ENCODE measurements around the gene GALNT5.

GALNT5 gene

GRCh38 chr2:157296958-157297357, 39.5 kb downstream of the GALNT5 start:
- no peak for DNase-seq

DNA sequence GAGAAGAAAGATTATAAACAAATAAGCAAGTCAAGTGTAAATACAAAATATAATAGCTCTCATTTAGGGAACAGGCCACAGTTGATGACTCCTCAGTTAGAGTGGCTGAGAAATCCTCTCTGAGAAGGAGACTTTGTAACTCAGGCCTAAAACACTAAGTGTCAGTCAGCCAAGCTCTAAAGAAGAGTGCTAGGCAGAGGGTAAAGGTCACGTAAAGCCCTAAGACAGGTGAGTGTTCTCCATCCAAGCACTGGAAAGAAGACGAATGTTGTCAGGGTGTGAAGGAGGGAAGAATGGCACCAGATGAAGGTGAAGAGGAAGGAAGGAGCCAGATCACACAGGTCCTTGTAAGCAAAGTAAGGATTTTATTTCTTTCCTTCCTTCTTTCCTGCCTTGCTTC, 43.8 kb downstream of the GALNT5 start:
- DNase-seq = no peak

GRCh38 chr2:157302492-157303099, 45.1 kb downstream of the GALNT5 start:
- peak; percentile 62 for DNase-seq

DNA sequence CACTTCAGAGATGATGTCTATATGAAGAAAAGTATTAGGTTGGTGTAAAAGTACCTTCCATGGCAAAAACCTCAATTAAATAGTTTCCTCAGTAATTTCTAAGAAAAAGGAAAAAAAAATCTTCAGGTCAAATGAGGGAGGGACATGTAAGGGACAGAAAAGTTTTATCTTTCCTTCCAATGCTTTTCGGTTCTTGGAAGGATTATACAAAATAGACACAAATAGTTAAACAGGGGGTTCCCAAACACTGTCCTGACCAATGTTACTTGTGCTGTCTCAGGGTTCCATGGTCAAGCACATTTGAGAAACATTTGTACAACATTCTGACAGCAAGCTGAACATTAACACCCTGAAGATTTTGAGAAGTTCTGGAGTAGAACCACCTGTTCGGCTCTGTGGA, 46.1 kb downstream of the GALNT5 start:
- no peak for DNase-seq

GRCh38 chr2:157304811-157305722, 47.6 kb downstream of the GALNT5 start:
- peak; percentile 94 for DNase-seq

DNA sequence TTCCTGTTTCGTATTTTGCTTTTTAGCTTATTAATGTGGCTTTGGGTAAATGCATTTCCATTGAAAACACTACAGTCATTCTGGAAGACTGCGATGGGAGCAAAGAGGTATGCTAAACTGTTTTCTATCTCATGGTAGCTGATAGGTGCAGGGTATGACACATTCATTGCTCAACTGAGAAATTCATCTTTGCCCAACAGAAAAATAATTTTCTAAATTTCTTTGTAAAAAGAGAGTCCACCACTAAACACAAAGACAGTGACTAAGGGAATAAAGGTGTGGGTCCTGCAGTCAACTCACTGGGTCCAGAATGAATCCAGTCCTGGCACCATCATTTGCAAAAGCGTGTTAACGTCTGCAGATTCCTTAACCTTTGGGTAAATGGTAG, 48.2 kb downstream of the GALNT5 start:
- DNase-seq = no peak

- DNase-seq = peak; percentile 63
These were observed 49.5 kb downstream of the GALNT5 start for GRCh38 chr2:157307021-157307420.

DNA sequence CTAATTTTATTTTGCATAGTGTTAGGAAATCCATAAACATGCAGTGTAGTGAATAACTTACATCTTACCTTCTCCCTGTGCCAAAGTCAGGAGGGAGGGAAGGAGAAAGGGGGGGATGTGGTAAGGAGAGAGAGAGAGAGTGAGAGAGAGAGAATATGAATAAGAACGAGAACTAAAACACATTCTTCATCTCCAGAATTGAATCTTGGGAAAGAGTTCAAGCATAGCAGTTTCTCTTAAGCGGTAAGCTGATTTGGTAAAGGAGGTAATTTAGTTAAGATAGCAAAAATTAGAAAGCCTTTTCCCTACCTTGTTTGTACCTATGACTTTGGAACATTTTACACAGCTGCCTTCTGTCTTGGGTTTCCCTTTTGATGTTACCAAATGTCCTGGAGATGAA, 52.4 kb downstream of the GALNT5 start:
- DNase-seq = no peak

DNA sequence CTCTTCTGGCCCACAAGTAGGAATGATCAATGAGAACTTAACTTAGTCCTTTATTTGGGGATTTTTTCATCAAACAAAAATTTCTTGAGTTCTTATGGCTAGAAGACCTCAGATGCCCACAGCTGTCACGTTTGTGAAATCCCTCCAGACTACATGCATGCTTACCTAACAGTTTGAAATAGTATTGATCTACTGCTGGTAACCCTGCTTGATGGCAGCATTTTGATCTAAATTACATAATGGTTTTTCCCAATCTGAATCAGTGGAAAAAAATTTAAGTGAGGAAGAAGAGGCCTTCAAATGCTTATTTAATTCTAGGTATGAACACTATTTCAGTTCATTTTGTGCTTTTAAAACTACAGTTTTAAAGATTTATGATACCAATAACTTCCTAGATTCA, 54.2 kb downstream of the GALNT5 start:
- no peak for DNase-seq

GRCh38 chr2:157312866-157313486, 55.5 kb downstream of the GALNT5 start:
- DNase-seq = peak; percentile 40

DNA sequence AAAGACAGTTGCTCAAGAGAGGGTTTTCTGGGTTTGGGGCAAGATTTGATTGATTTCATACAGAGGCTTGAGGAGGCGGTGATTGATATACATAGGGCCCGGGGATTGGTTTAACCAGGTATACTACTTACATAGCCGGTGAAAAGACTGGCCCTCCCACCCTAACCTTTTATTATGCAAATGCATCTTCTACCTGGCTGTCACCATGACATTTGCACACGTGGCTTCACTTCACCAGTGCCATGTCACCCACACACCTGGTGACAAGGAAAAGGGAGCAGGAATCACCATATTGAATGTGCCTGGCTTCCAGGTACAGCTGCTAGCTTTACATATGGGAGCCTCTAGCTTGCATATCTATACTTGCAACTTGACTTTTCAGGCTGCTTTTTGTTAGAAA, 58.4 kb downstream of the GALNT5 start:
- DNase-seq = no peak

DNA sequence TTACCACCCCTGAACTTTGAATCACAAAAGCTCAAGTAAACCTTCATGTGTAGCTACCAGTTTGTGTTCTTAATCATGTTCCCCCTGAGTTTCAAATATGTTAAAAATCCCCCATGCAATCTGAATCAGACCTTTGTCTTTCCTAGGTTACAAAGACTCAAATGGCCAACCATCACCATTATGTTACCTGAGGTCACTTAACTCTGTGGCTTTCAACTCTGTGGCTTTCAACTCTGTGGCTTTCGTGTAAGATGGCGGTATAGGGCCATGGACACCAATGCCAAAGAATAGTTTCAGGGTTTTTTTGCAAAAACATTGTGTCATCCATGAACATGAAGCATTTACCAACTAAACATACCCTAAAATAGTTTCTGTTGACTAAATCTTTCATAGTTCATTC, 61.4 kb downstream of the GALNT5 start:
- DNase-seq = no peak

GRCh38 chr2:157319795-157320194, 62.3 kb downstream of the GALNT5 start:
- DNase-seq = no peak

- DNase-seq = no peak
These were observed 62.9 kb downstream of the GALNT5 start for GRCh38 chr2:157320409-157320808.

DNA sequence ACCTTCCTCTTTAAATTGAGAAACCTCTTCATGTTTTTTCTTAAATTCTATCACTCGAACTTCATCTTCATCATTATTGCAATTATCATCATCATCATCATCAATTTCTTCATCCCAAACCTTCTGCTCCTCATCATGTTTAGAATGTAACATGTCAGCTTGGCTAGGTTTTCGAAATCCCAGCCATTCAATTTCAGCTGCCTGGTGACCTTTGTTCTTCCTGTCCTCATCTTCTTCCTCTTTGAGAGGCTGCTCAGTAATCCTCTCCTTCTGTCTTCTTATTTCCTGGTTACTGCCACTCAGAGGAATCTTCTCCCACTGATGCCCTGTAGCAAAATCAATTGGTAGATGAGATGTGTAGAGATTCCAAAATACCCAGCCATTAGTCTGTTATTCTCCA, 64.0 kb downstream of the GALNT5 start:
- no peak for DNase-seq

GRCh38 chr2:157322432-157322831, 64.9 kb downstream of the GALNT5 start:
- no peak for DNase-seq

GRCh38 chr2:157324331-157324843, 66.9 kb downstream of the GALNT5 start:
- no peak for DNase-seq

- no peak for DNase-seq
These were observed 68.3 kb downstream of the GALNT5 start, which contains the start of gene ERMN for GRCh38 chr2:157325786-157326185. TSS of gene ERMN (minus strand) at chr2:157325824. CDS start at chr2:157325642, 182 bp downstream.

DNA sequence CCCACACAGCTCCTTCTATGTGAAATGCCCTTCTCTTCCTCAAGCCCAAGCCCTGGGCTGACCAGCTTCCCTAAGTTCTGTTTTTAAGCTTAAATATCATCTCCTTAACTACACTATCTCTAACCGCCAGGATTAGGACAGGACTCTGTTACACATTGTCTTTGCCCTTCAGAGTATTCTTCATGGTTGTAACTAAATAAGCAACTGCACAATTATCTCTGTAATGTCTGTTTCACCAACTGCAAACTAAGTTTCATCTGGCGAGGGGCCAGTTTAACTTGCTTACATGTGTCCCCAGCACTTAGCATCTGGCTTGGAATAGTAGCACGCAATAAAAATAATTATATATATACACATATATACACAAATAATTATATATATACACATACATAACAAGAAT, 69.2 kb downstream of the GALNT5 start:
- DNase-seq = no peak

GRCh38 chr2:157327200-157327599, 69.7 kb downstream of the GALNT5 start:
- no peak for DNase-seq

GRCh38 chr2:157327621-157328500, 70.4 kb downstream of the GALNT5 start:
- DNase-seq = peak; percentile 73

DNA sequence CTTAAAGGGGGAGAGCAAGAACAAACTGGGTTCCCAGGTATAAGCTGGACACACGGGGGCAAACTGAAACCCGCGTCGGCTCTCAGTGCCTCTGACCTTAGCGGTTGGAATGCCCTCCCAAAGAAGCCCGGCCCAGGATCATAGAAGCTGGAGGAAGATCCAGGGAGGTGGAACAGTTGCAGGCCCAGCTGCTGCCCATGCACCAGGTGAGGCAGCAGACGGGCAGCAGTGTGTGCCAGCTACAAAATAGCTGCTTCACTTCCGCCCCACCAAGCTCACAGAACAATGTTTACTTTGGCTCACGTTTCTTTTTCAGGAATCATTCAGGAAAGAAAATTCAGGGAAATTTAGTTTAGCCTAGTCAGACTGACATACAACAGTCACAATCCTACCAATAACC, 72.0 kb downstream of the GALNT5 start:
- DNase-seq = no peak

Data from fibroblast of skin of abdomen (primary cell).